Measurements from ENCODE around the gene NPB.

Gene NPB

DNA sequence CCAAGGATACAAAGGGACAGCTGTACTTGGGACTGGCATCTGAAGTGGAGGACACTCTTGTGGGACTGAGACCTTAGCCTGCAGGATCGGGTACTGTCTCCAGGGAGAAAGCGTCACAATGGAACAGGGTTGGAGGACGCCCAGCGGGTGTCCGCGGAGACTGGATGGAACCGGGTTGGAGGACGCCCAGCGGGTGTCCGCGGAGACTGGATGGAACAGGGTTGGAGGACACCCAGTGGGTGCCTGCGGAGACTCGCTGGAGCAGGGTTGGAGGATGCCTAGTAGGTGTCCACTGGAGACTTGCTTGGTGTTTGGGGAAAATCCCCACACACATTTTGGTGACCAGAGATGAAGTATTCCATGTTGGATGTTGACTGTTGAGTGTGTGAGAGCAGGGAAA lies 45.2 kb downstream of the NPB start, which contains the start of gene MYADML2:
Gene MYADML2, minus strand, starts transcription at position 45 of the 400 bp plus-strand sequence. CDS start 5,492 bp downstream, outside the sequence.
- DNase-seq, result no peak

- no peak for DNase-seq
Observed at GRCh38 chr17:81948635-81949378, 46.8 kb downstream of the NPB start.

GRCh38 chr17:81950501-81950900 lies 48.5 kb downstream of the NPB start:
- DNase-seq, result no peak

GRCh38 chr17:81951785-81952684 lies 50.0 kb downstream of the NPB start:
- DNase-seq, result no peak

All from CD4-positive, alpha-beta T cell treated with Interleukin-21 for 1 hour (primary cell).